ENCODE data around the gene FAM170B.

FAM170B gene

DNA sequence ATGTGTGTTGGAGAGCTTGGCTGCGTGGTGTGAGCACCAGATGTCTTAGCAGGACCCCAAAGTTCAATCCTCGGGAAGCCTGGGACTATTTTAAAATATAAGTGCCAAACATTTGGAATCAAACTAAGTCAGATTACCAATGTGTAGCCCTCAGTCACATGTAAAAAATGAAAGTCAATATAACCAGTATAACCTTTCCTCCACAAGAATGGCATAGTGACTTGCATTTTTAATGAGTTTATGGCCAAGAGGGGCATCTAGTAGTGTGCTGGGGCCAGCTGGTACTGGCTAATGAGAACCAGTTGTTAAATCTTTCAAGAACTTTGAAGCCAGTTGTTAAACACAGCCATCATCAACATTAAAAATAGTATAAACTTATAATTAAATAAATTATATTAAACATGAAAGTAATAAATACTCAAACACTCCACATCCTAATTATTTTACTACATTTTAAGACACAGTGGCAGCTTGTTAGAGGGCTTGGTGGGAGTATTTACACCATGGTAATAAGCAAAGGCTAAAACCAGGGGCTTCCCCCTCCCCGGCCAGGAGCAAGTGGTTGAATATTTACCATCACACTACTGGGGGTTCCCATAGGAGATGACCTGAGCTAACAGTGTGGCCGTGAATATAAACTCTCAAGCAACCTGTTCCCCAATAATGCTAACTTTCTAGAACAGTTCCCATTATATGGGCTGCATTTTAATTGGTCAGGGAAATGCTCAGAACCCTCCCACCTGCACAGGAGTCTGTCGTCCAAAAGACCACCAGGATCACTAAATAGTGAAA, 7.9 kb upstream of the FAM170B start:
- TF ChIP-seq, protein P1, sequence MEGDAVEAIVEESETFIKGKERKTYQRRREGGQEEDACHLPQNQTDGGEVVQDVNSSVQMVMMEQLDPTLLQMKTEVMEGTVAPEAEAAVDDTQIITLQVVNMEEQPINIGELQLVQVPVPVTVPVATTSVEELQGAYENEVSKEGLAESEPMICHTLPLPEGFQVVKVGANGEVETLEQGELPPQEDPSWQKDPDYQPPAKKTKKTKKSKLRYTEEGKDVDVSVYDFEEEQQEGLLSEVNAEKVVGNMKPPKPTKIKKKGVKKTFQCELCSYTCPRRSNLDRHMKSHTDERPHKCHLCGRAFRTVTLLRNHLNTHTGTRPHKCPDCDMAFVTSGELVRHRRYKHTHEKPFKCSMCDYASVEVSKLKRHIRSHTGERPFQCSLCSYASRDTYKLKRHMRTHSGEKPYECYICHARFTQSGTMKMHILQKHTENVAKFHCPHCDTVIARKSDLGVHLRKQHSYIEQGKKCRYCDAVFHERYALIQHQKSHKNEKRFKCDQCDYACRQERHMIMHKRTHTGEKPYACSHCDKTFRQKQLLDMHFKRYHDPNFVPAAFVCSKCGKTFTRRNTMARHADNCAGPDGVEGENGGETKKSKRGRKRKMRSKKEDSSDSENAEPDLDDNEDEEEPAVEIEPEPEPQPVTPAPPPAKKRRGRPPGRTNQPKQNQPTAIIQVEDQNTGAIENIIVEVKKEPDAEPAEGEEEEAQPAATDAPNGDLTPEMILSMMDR (IDR thresholded peaks at IDR 0.05; ENCODE audit: low read depth, low read length, missing control alignments) = no peak
- H3K4me3 ChIP-seq (ENCODE audit: low read depth, low read length) = no peak overlapping the region
- no peak for DNase-seq (ENCODE audit: low read depth)

DNA sequence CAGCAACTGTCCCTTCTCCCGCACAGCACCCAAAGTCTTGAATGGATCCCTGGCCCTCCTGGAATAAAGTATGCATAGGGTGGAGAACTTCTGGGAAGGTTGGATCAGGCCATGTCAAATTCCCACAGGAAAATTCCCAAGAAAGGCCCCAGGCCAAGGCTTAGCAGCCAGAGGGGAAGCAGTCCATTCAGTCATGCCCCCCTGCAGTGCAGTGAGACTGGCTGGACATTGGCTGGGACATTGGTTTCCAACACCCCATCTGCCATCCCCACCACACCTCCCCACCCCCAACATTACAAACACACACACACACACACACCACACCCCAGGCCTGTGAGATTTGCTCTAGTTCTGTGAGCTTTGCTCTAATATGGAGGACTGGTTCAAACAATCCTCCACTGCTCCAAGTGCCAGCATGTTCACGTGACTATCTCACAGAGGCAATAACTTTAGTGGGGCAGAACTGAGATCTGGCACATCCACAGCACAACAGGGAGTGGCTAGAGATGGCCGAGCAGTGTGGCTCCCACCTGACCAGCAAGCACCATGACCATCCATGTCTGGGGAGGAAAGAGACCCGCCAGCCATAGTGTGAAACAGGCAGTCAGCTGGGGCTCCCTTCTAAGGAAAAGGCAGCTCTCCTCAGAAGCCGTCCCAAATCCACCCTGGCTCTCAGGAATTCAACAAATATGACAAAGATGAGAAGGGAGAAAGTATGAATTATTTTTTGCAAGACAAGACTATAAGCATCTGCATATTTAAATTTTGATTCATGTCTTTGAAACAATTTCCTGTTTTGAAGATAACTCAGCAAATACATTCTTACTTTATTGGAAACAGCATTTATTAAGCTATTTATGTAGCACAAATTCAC, 6.7 kb upstream of the FAM170B start:
- H3K4me3 ChIP-seq (ENCODE audit: low read depth, low read length) = no peak overlapping the region
- no peak for DNase-seq (ENCODE audit: low read depth)
- TF ChIP-seq, protein P1 (IDR thresholded peaks at IDR 0.05; ENCODE audit: low read depth, low read length, missing control alignments) = no peak

DNA sequence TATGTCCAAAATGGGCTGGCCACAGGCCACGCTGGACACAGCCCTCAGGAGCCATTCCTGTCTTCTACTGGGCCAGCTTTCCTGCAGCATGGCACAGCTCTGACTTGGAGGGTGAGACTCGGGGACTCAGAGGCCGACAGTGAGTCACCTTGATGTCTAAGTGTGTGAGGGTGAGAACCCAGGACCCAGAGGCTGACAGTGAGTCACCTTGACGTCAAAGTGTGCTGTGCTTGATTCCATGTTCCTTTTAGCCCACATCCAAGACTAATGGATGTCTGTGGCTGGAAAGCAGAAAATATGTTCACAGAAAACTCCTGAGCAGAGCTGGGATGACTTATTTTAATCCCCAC, 6.0 kb upstream of the FAM170B start:
- TF ChIP-seq, protein P1 (IDR thresholded peaks at IDR 0.05; ENCODE audit: low read depth, low read length, missing control alignments) = no peak
- no peak overlapping the region for H3K4me3 ChIP-seq (ENCODE audit: low read depth, low read length)
- no peak for DNase-seq (ENCODE audit: low read depth)

DNA sequence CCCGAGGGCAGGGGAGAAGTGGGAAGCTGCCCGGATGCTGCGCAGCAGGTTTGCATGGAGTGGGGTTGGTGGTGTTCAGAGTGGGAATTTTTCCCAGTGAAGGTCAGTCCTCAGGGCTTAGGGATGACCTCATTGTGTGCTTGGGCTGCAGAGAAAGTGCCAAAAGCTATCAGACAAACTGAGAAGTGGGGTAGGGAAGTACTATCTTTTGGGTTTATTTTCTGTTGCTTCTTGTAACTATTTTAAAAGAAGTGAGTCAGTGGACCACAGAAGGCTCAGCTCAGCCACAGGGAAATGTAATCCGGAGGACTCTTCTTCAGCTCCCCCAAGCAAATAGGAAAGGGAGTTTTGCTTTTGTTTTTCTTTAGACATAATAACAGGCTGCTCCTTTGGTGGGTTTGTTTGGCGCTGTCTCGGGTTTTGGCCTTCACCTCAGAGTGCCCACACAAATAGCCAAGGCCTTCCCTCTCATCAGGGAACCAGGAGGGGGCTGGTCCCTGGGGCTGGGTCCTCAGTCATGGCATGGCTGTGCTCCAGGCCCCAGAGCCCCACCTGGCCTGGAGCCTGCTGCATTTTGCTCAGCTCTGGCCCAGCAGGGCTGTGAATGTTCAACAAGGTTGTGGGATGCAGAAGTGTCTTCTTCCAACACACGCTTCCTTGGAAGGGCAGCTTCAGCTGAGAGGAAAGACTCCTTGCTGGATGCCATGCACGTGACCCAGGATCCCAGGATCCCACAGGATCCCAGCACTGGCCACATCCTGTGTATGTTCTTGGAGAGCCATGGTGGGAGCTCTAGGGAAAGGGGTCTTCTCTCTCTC, 5.4 kb upstream of the FAM170B start:
- TF ChIP-seq, protein P1 (IDR thresholded peaks at IDR 0.05; ENCODE audit: low read depth, low read length, missing control alignments) = no peak
- no peak overlapping the region for H3K4me3 ChIP-seq (ENCODE audit: low read depth, low read length)
- no peak for DNase-seq (ENCODE audit: low read depth)

DNA sequence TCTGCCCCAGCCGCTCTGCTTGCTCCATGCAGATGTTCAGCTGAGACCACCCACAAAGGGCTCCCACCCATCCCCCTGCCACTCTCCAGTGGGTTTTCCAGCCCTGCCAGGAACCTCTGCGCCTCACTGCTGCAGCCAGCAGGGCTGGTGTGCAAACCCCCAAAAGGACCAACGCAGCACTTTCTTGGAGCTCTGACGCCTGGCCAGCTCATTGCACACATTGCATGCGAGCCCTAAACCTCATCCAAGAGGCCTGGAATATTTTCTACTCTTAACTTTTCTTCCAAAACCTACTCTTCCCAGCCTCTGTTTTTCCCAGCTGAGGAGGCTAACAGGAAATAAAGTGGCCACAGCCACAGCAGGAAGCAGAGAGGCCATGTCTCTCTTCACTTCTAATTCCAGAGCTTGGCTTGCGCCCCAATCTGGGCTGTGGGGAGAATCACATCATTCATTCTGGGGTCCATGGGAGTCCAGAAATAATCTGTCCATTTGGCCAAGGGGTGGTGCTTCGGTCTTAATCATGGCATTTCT, 4.6 kb upstream of the FAM170B start:
- DNase-seq (ENCODE audit: low read depth) = no peak
- TF ChIP-seq, protein P1 (IDR thresholded peaks at IDR 0.05; ENCODE audit: low read depth, low read length, missing control alignments) = no peak

DNA sequence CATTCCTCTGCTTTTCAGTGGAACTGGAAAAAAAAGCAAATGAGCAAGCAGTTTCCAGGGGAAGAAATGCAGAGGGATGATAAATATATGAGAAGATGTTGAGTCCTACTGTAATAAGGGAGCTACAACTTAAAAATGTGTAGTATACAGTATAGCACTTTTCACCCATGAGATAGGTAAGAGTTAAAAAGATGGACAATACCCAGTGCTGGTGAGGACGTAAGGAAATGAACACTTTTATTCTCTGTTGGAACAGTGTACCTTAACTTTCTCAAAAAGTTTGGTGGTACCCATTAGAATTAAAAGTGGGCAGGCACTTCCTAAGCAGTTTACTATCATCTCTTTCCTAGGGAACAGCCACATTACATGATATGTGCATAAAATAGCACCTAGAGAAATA, 2.7 kb upstream of the FAM170B start:
- no peak overlapping the region for H3K4me3 ChIP-seq (ENCODE audit: low read depth, low read length)
- TF ChIP-seq, protein P1 (IDR thresholded peaks at IDR 0.05; ENCODE audit: low read depth, low read length, missing control alignments) = no peak
- no peak for DNase-seq (ENCODE audit: low read depth)

More for the DNA sequence above, 4.6 kb upstream of the FAM170B start:
- H3K4me3 ChIP-seq (ENCODE audit: low read depth, low read length) = no peak overlapping the region
